ENCODE results near the gene ARID1B.
"Not testable (repeated sequence)": the region's sequence is repeated elsewhere in the genome, so short reads cannot be mapped to it uniquely, and the experiment has no call there.

Gene ARID1B

DNA sequence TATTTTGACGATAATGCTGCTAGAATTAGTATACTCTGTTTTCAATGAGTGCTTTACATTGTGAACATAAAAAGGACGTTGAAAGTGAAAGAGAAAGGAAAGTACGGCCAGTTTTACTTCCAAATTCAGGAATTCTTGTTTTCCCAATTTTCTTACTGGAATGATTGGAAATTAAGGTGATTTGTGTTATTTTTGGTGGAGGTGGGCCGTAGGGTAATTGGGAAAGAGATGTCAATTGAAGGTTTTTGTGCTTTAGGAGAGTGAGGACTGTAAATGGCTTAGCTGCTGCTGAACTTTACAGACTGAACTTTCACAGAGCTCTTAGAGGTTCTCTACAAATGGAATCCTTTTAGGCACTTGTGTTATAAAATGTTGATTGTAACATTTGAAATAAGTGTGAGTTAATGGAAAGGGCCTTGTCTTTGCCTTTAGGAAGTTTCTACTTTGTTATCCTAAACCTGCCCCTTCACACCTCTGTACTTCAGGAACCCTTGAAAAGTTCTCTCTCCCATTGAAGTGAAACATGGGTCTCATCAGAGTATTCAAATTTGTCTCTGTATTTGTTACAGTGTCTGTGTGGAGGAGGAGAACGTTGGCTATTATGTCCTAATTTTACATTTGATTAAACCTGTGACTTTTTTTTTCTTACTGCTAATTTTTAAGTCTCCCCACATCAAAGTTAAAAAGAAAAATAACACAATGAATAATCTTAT is 256.4 kb downstream of the ARID1B start:
- intact Hi-C loops (cut with micrococcal nuclease), result loop anchor here (2.0 kb wide), 1 partner anchor 151 kb away; no protein-coding TSS in a partner anchor
- Mint-ChIP-seq H3K27ac (peak overlapping the region; percentile 79), H3K4me3 (peak overlapping the region; percentile 92), H3K9me3 (no peaks in the 10 kb centered on the region), H3K27me3 (no peaks in the 10 kb centered on the region), H3K4me1 (ENCODE audit: low read depth) (peaks cover 18% of the 10 kb centered on the region), H3K36me3 (ENCODE audit: low read depth) (no peaks in the 10 kb centered on the region)

DNA sequence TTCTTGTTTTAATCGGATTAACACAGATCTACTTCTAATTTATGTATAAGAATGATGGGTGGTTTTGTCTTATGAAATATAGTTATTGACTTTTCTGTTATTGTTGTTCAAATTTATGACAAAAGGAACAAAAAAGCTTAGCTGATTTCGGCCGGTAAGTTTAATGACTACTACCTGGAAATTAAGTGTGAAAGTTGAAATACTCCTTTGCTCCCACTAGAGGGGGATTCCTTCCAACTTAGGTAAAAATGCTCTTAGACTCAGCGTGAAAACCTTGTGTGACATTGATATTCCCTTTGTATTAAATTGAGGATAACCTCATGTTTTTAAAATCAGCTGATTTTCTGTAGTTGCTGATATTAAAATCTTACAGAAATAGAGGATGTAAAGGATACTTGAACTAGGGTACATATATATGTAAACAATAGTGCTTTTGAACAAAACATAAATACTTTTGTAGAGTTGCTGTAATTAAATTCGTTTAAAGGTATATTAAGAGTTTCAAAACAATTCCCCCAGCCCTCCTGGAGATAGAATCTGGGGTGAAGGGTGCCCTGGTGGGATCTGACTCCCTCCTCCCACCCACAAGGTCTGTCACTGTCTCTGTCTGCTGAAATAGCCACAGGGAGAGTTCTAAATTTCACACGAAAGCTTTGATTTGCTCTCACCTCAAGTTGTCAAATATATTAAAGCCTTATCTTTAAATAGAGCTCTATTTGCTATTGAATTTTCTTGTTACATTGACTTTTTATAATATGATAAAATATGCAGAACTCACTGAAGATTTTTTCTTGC is 257.5 kb downstream of the ARID1B start:
- no peak overlapping the region for H3K27ac Mint-ChIP-seq
- H3K36me3 Mint-ChIP-seq (ENCODE audit: low read depth), result peaks cover 9% of the 10 kb centered on the region
- no peaks in the 10 kb centered on the region for H3K27me3 Mint-ChIP-seq
- H3K4me3 Mint-ChIP-seq, result no peak overlapping the region
- no peaks in the 10 kb centered on the region for H3K9me3 Mint-ChIP-seq
- H3K4me1 Mint-ChIP-seq (ENCODE audit: low read depth), result peaks cover 14% of the 10 kb centered on the region
- intact Hi-C loops (cut with micrococcal nuclease), result loop anchor here (2.0 kb wide), 1 partner anchor 150 kb away; no protein-coding TSS in a partner anchor

DNA sequence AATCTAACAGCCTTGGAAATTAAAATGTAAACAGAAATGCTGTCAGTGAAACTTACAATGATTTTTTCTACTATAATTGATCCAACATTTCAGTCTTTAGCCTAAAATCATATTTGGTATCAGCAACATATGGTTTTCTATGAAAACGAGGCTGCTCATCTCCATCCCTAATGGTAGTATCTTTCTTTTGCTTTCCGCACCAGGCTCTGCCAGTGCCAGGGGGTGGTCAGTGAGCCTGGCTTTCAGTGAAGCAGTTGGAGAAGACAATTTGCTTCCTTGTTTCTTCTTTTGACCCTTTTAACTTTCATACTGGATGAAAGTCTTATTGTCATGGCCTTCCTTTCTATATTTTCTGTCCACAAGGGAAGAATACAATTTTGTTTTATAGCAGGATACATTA is 258.4 kb downstream of the ARID1B start:
- H3K4me1 Mint-ChIP-seq (ENCODE audit: low read depth), result peaks cover 13% of the 10 kb centered on the region
- H3K9me3 Mint-ChIP-seq, result no peaks in the 10 kb centered on the region
- H3K4me3 Mint-ChIP-seq, result no peak overlapping the region
- H3K27me3 Mint-ChIP-seq, result no peaks in the 10 kb centered on the region
- intact Hi-C loops (cut with micrococcal nuclease), result loop anchor here (2.0 kb wide), 1 partner anchor 149 kb away; no protein-coding TSS in a partner anchor
- peaks cover 13% of the 10 kb centered on the region for H3K36me3 Mint-ChIP-seq (ENCODE audit: low read depth)
- H3K27ac Mint-ChIP-seq, result no peak overlapping the region

DNA sequence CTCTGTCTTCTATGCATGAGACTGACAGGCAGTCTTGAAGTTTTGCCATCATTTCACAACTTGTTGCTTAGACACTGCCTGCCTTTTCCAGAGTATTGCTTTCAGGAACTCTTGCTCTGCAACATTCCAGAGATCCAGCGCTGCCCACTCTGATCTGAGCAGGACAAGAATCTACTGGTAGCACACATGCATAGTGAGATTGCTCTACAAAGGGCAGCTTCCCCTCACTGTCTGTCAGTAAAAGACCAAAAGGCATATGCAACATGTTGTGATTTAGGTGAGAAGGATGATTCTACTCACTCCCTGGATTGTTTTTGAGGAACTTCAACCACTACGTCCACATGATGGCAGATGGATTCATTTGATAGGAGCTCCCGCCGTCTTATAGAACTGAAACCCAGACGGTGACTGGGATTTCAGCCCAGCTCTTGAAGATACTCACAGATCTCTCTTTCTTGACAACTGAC is 259.1 kb downstream of the ARID1B start:
- Mint-ChIP-seq H3K36me3 (ENCODE audit: low read depth) (peaks cover 13% of the 10 kb centered on the region), H3K27me3 (no peaks in the 10 kb centered on the region), H3K4me3 (no peak overlapping the region), H3K9me3 (no peaks in the 10 kb centered on the region), H3K4me1 (ENCODE audit: low read depth) (peaks cover 13% of the 10 kb centered on the region), H3K27ac (no peak overlapping the region)
- intact Hi-C loops (cut with micrococcal nuclease), result no loop called here

DNA sequence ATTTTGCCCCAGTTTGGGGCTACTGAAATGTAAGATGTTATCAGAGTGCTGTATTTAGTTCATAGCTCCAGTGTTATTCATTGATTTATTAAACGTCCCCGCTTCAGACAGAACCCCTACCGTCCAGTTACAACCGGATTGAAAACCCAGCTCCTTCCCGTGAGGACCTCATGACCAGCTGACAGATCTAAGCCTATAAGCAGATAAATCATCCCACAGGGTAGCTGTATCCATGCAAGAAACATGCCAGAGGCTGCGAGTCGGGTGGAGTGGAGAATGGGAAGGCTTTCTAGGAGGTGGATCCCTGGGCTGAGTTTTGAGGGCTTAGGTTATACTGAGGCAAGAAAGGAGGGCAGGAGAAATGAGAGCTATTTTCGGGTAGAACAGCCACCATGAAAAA is 260.0 kb downstream of the ARID1B start:
- peaks cover 21% of the 10 kb centered on the region for H3K36me3 Mint-ChIP-seq (ENCODE audit: low read depth)
- intact Hi-C loops (cut with micrococcal nuclease), result no loop called here
- no peak overlapping the region for H3K27ac Mint-ChIP-seq
- H3K4me3 Mint-ChIP-seq, result no peak overlapping the region
- H3K9me3 Mint-ChIP-seq, result no peaks in the 10 kb centered on the region
- no peaks in the 10 kb centered on the region for H3K27me3 Mint-ChIP-seq
- peaks cover 19% of the 10 kb centered on the region for H3K4me1 Mint-ChIP-seq (ENCODE audit: low read depth)

DNA sequence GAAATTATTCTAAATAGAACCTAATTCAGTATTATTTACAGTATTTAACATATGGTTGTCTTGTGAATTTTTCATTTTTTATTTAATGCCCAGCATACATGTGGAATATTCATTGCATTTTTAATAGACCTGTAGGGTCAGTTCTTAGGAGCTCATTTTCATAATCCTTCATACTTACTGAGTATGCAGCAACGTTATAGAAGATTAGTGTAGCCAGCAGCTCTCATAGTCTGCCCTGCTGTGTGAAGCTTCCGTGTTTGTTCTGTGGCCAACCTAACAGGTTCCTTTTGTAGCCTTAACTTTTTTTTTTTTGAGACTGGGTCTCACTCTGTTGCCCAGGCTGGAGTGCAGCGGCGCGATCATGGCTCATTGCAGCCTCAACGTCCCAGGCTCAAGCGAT is 261.4 kb downstream of the ARID1B start:
- intact Hi-C loops (cut with micrococcal nuclease), result no loop called here
- no peaks in the 10 kb centered on the region for H3K9me3 Mint-ChIP-seq
- H3K36me3 Mint-ChIP-seq (ENCODE audit: low read depth), result peaks cover 21% of the 10 kb centered on the region
- no peak overlapping the region for H3K27ac Mint-ChIP-seq
- no peak overlapping the region for H3K4me3 Mint-ChIP-seq
- no peaks in the 10 kb centered on the region for H3K27me3 Mint-ChIP-seq
- peaks cover 14% of the 10 kb centered on the region for H3K4me1 Mint-ChIP-seq (ENCODE audit: low read depth)

DNA sequence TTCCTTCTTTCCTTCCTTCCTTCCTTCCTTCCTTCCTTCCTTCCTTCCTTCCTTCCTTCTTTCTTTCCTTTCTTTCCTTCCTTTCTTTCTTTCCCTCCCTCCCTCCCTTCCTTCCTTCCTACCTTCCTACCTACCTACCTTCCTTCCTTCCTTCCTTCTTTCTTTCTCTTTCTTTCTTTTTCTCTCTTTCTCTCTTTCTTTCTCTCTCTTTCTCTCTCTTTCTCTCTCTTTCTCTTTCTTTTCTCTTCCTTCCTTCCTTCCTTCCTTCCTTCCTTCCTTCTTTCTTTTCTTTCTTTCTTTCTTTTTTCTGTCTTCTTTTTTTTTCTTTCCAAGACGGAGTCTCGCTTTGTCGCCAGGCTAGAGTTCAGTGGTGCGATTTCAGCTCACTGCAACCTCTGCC is 262.5 kb downstream of the ARID1B start:
- H3K27me3 Mint-ChIP-seq; H3K27ac Mint-ChIP-seq; H3K9me3 Mint-ChIP-seq; H3K4me3 Mint-ChIP-seq; H3K4me1 Mint-ChIP-seq (ENCODE audit: low read depth): not testable (repeated sequence)
- H3K36me3 Mint-ChIP-seq (ENCODE audit: low read depth), result peaks cover 21% of the 10 kb centered on the region
- intact Hi-C loops (cut with micrococcal nuclease), result loop anchor here (10.0 kb wide), 1 partner anchor 55 kb away; no protein-coding TSS in a partner anchor

DNA sequence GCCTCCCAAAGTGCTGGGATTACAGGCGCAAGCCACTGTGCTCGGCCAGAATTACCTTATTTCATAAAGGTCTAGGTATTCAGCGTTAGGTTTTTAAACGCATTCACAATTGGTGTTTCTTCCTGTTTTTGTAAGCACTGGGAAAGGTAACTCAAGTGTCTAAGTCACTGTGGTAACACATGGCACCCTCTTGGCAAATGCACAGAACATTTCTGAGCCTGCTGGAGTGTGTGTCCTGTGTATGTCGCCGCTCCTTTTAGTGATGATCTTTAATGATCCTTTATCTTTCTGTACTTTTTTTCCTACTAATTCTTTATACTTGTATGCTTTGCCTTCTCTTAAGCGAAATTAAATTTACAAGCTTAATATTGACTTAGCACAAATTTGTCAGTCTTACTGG is 263.0 kb downstream of the ARID1B start:
- H3K27me3 Mint-ChIP-seq, result no peaks in the 10 kb centered on the region
- intact Hi-C loops (cut with micrococcal nuclease), result loop anchor here (10.0 kb wide), 1 partner anchor 55 kb away; no protein-coding TSS in a partner anchor
- H3K4me1 Mint-ChIP-seq (ENCODE audit: low read depth), result peaks cover 6% of the 10 kb centered on the region
- no peak overlapping the region for H3K4me3 Mint-ChIP-seq
- H3K36me3 Mint-ChIP-seq (ENCODE audit: low read depth), result peaks cover 21% of the 10 kb centered on the region
- no peak overlapping the region for H3K27ac Mint-ChIP-seq
- H3K9me3 Mint-ChIP-seq, result no peaks in the 10 kb centered on the region

DNA sequence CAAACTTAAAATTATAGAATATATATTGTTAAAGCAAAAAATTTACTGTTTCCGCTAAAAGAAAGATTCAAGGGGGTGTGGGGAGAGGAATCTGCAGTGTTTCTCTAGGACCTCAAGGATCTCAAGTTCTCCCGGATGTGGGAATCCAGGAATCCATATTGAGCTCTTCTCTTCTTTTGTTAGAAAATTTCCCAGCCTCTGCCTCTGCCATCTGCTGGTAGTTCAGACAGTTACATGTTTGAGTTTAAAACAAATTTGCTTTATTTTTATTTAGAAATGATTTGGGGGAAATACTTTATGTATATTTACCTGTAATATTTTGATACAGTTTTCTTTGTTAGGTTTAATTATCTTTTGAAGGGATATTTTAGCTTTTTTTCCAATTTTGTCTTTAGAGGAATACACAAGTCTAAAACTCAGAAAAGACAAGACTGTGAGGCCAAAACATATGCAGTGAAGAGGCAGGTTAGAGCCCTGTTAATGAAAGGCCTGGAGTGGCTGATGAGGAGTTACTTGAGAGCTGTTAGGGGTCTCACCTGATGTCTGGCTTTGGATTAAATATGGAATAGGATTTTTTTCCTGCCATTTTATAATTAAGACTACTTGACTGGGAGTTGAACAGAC is 268.8 kb downstream of the ARID1B start:
- intact Hi-C loops (cut with micrococcal nuclease), result loop anchor here (10.0 kb wide), 1 partner anchor 49 kb away; no protein-coding TSS in a partner anchor
- H3K4me1 Mint-ChIP-seq (ENCODE audit: low read depth), result peaks cover 26% of the 10 kb centered on the region
- H3K27ac Mint-ChIP-seq, result no peak overlapping the region
- H3K27me3 Mint-ChIP-seq, result no peaks in the 10 kb centered on the region
- H3K4me3 Mint-ChIP-seq, result no peak overlapping the region
- peaks cover 8% of the 10 kb centered on the region for H3K36me3 Mint-ChIP-seq (ENCODE audit: low read depth)
- H3K9me3 Mint-ChIP-seq, result no peaks in the 10 kb centered on the region

DNA sequence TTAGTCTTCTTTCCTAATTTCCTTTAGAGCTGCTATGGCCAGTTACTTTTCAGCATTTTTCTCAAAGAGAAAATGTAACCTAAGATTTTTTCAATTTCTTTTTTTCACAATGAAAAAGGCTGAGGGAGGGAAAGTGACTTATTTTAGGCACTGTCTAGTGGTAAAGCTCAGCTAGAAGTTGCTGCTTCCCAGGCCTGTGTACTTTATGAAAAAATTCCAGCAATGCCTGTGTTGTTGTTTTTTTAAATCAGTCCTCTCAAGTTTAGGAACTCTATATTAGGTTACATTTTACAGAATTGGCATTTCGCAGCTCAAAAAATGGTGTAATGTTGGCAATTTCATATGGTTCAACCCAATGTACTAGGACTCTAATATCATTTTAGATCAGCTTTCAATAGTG is 269.6 kb downstream of the ARID1B start:
- Mint-ChIP-seq H3K27me3 (no peaks in the 10 kb centered on the region), H3K36me3 (ENCODE audit: low read depth) (peaks cover 4% of the 10 kb centered on the region), H3K4me1 (ENCODE audit: low read depth) (peaks cover 22% of the 10 kb centered on the region), H3K27ac (no peak overlapping the region), H3K4me3 (no peak overlapping the region), H3K9me3 (no peaks in the 10 kb centered on the region)
- intact Hi-C loops (cut with micrococcal nuclease), result loop anchor here (10.0 kb wide), 1 partner anchor 48 kb away; no protein-coding TSS in a partner anchor

DNA sequence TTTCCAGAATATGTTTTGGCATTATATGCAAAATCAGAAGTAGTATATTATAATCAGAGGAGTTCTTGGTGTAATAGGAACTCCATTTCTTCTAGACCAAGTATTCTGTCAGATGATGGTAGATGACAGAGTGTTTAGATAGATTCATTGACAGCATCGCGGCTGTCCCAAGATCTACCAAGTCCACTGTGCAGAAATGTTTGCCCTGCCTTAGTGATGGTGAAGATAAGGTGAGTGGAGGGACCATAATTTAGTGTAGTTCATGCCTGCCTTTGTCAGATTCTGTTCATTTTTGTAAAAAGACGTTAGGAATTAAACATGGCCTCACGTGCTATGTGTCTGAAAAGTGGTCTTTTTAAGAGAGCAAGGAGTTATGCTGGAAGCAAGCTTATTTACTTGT is 270.1 kb downstream of the ARID1B start:
- no peak overlapping the region for H3K4me3 Mint-ChIP-seq
- H3K27ac Mint-ChIP-seq, result no peak overlapping the region
- H3K9me3 Mint-ChIP-seq, result no peaks in the 10 kb centered on the region
- H3K4me1 Mint-ChIP-seq (ENCODE audit: low read depth), result peaks cover 20% of the 10 kb centered on the region
- no peaks in the 10 kb centered on the region for H3K27me3 Mint-ChIP-seq
- intact Hi-C loops (cut with micrococcal nuclease), result loop anchor here (10.0 kb wide), 1 partner anchor 47 kb away; no protein-coding TSS in a partner anchor
- H3K36me3 Mint-ChIP-seq (ENCODE audit: low read depth), result no peaks in the 10 kb centered on the region

DNA sequence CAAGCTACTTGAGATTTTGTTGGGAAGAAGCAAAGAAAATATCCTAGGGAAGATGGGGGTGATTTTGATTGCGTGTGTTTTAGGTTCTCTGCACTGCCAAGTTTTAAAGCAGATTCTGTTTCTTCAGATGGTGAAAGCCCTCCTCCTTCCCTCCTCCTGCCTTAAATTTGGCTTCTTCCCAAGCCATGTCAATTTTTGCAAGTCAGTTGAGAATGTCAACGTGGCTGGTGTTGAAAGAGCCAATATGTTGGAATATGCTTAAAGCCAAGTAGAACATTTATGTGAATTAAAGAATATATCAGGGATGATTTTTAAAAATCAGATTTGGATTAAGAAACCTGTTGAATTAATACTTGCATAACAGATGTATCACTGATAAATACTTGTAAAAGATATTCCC is 270.8 kb downstream of the ARID1B start:
- intact Hi-C loops (cut with micrococcal nuclease), result loop anchor here (10.0 kb wide), 1 partner anchor 47 kb away; no protein-coding TSS in a partner anchor
- Mint-ChIP-seq H3K4me3 (no peak overlapping the region), H3K9me3 (no peaks in the 10 kb centered on the region), H3K36me3 (ENCODE audit: low read depth) (no peaks in the 10 kb centered on the region), H3K27ac (no peak overlapping the region), H3K4me1 (ENCODE audit: low read depth) (peaks cover 20% of the 10 kb centered on the region), H3K27me3 (no peaks in the 10 kb centered on the region)

DNA sequence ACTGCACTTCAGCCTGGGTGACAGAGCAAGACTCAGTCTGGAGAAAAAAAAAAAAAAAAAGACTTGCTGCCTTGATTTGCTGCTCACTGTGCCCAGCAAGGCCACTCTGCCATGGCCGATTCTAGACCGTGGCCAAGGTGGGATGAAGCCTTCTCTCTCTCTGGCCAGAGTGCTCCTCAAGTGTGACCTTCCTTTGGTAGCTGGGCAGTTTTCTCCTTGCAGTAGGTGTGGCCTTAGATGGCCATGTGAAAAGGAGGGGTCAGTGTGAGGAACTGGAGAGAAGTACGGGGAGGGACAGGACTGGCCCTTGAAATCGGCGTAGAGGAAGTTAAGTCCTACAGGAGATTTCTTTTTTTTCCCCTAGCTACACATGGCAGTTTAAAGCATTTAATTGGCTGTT is 272.0 kb downstream of the ARID1B start:
- intact Hi-C loops (cut with micrococcal nuclease), result loop anchor here (10.0 kb wide), 1 partner anchor 46 kb away; no protein-coding TSS in a partner anchor
- no peaks in the 10 kb centered on the region for H3K27me3 Mint-ChIP-seq
- no peaks in the 10 kb centered on the region for H3K36me3 Mint-ChIP-seq (ENCODE audit: low read depth)
- H3K9me3 Mint-ChIP-seq, result no peaks in the 10 kb centered on the region
- no peak overlapping the region for H3K4me3 Mint-ChIP-seq
- peaks cover 20% of the 10 kb centered on the region for H3K4me1 Mint-ChIP-seq (ENCODE audit: low read depth)
- peak overlapping the region; percentile 65 for H3K27ac Mint-ChIP-seq
